RWPE2 (cell line): ENCODE measurements around the gene NT5C1A.

ENCODE experiments used
- ATAC-seq: fragments of 200-7000 bp; cut with Tn5 transposase; 3 replicates; pipeline ENCODE4 v1.9.1; 2021; ENCODE audit warnings: low read depth
- DNase-seq: peaks from one replicate; pipeline ENCODE4 v3.0.0-alpha.2; 2020; ENCODE audit warnings: low spot score
- H3K27ac ChIP-seq: fragments of 450-650 bp; 2 replicates; pipeline ENCODE4 v1.5.1; 2017; ENCODE audit warnings: mild to moderate bottlenecking; ENCODE audit not compliant: poor library complexity, severe bottlenecking
- H3K27me3 ChIP-seq: fragments of 250-450 bp; sonication (Bioruptor Pico); 2 replicates; pipeline ENCODE4 v1.5.1; 2021; ENCODE audit warnings: mild to moderate bottlenecking, moderate library complexity; ENCODE audit not compliant: insufficient read depth, poor library complexity, severe bottlenecking
- H3K36me3 ChIP-seq: fragments of 250-450 bp; sonication (Bioruptor Pico); 2 replicates; pipeline ENCODE4 v1.5.1; 2020; ENCODE audit warnings: low read depth, mild to moderate bottlenecking, moderate library complexity
- H3K4me1 ChIP-seq: fragments of 250-450 bp; sonication (Bioruptor Pico); 2 replicates; pipeline ENCODE4 v1.5.1; 2021; ENCODE audit warnings: mild to moderate bottlenecking, moderate library complexity; ENCODE audit not compliant: insufficient read depth, poor library complexity, severe bottlenecking
- H3K4me3 ChIP-seq: fragments of 250-450 bp; sonication (Bioruptor Pico); 2 replicates; pipeline ENCODE4 v1.5.1; 2021; ENCODE audit warnings: mild to moderate bottlenecking, moderate library complexity; ENCODE audit not compliant: severe bottlenecking
- H3K9me3 ChIP-seq: fragments of 250-450 bp; sonication (Bioruptor Pico); 2 replicates; pipeline ENCODE4 v1.5.1; 2021; ENCODE audit warnings: mild to moderate bottlenecking, moderate library complexity; ENCODE audit not compliant: severe bottlenecking
- CTCF ChIP-seq: fragments of 450-650 bp; IDR thresholded peaks from one replicate; pipeline ENCODE4 v1.5.1; 2017; ENCODE audit warnings: mild to moderate bottlenecking, moderate library complexity; ENCODE audit not compliant: poor library complexity, severe bottlenecking

NT5C1A gene

GRCh38 chr1:39625009-39625408 is 46.9 kb downstream of the NT5C1A start:
- H3K27me3 ChIP-seq: no peaks in the 10 kb centered on the region
- no peaks in the 10 kb centered on the region for H3K36me3 ChIP-seq
- no peak overlapping the region for H3K4me3 ChIP-seq
- no peaks in the 10 kb centered on the region for H3K4me1 ChIP-seq
- TF ChIP-seq CTCF: no peak
- DNase-seq (no peak), ATAC-seq (no peak)
- H3K9me3 ChIP-seq: no peaks in the 10 kb centered on the region
- no peak overlapping the region for H3K27ac ChIP-seq

GRCh38 chr1:39623053-39623452 is 48.9 kb downstream of the NT5C1A start:
- no peak overlapping the region for H3K4me3 ChIP-seq
- no peak for TF ChIP-seq CTCF
- DNase-seq (no peak), ATAC-seq (no peak)
- H3K4me1 ChIP-seq: no peaks in the 10 kb centered on the region
- no peaks in the 10 kb centered on the region for H3K36me3 ChIP-seq
- no peaks in the 10 kb centered on the region for H3K27me3 ChIP-seq
- no peak overlapping the region for H3K27ac ChIP-seq
- no peaks in the 10 kb centered on the region for H3K9me3 ChIP-seq

- Histone ChIP-seq H3K4me1 (no peaks in the 10 kb centered on the region), H3K4me3 (no peak overlapping the region), H3K36me3 (no peaks in the 10 kb centered on the region), H3K27ac (no peak overlapping the region), H3K9me3 (no peaks in the 10 kb centered on the region), H3K27me3 (no peaks in the 10 kb centered on the region)
- TF ChIP-seq CTCF: no peak
- no peak for DNase-seq
- ATAC-seq: no peak
These were observed 49.5 kb downstream of the NT5C1A start for GRCh38 chr1:39622427-39622826.

- no peak for DNase-seq
- no peaks in the 10 kb centered on the region for H3K27me3 ChIP-seq
These were observed 51.2 kb downstream of the NT5C1A start for GRCh38 chr1:39620659-39621165.

More at GRCh38 chr1:39620659-39621165, 51.2 kb downstream of the NT5C1A start:
- Histone ChIP-seq H3K4me1 (no peaks in the 10 kb centered on the region), H3K36me3 (no peaks in the 10 kb centered on the region), H3K27ac (no peak overlapping the region), H3K9me3 (no peaks in the 10 kb centered on the region), H3K4me3 (no peak overlapping the region)
- ATAC-seq: no peak
- TF ChIP-seq CTCF: no peak
